Left renal cortex interstitium (tissue), 4 donors: Measurements from ENCODE around the gene POLQ. TPM values are rescaled to one million over a fixed set of nuclear protein-coding genes. Genes with fewer than 3 reads are reported as not detected.
"Not testable (repeated sequence)": the region's sequence is repeated elsewhere in the genome, so short reads cannot be mapped to it uniquely, and the experiment has no call there.

ENCODE experiments used
- DNase-seq, 4 donors: peaks; one replicate each; pipeline ENCODE4 v3.0.0-alpha.2; 2013; ENCODE audit warnings: low read depth in 4 of 4, low spot score in 2 of 4, missing footprints in 1 of 4
- polyA plus RNA-seq, 4 donors: library from polyadenylated mRNA; unstranded; fragments of 120-200 nt; gene quantifications; one replicate each; pipeline ENCODE4 v1.2.1, GENCODE V29; 2013; ENCODE audit not compliant: insufficient read length in 4 of 4

Gene POLQ
- polyA plus RNA-seq, 4 donors = 4.7 to 7.9 (median 6.6) TPM

DNA sequence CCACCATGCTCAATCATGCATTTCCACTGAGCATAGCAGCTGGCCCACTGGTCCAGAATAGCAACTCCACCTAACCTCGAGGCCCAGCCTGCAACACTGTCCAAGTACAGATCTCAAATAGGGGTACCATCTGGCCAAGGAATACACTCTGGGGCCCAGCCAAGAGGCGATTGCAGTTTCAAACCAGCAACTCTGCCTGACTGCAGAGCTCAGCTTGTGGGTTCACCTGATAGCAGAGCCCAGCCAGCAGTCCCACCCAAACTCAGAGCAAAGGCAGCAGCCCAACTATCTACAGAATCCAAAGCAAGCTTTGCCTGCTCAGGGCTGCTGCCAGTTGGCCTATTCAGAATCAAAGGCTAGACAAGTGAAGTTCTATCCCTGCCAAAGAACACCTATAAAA is 30.5 kb downstream of the POLQ start:
- no peak for DNase-seq

DNA sequence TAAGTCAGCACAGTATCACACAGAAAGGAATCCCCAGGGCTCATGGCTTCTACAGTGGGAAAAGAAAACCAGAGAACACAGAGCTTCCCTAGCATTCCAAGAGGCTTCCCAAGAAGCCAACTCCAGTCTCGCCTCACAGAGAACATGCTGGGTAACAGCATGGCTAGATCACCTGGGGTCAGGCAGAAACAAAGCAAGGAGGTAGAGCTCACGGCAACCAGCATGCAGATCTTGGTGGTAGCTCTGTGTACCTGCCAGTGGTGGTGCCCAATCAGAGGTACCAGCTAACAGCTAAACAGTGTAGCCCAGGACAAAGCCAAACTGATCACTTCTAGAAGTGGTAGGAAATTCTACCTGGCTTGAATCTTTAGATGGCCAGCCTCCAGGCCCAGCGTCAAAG is 31.3 kb downstream of the POLQ start:
- no peak for DNase-seq

DNA sequence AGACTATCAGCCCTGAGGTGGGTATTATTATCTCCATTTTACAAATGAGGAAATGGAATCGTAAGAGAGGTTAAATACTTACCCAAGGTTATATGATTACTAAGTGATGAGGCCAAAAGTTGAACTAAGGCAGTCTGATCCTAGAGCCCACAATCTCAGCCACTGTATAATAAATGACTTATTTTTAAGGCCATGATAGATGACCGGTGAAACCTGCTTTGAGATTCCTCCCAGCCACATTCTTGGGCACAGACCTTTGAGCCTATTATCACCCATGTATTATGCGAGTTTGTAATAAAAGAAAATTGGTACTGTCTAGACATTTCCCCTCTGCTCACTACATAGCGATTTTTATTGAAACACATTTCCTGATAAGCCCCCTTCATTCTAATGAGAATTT is 37.4 kb downstream of the POLQ start:
- no peak for DNase-seq

DNA sequence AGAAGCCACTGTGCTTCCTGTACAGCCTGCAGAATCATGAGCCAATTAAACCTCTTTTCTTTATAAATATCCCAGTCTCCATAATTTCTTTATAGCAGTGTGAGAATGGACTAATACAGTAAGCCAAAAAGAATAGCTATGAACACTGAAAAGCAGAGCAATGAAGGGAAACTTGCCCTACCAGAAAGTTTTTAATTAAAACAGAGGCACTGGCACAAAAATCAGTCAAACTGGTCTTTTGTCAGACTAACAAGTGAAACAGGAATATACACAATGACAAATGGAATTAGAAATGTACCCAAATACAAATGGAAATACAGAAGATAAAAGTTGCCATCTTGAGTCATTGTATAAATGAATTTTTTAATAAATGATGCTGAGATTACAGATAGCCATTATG is 40.5 kb downstream of the POLQ start:
- DNase-seq = no peak

GRCh38 chr3:121504618-121505017 is 41.2 kb downstream of the POLQ start:
- no peak for DNase-seq

DNA sequence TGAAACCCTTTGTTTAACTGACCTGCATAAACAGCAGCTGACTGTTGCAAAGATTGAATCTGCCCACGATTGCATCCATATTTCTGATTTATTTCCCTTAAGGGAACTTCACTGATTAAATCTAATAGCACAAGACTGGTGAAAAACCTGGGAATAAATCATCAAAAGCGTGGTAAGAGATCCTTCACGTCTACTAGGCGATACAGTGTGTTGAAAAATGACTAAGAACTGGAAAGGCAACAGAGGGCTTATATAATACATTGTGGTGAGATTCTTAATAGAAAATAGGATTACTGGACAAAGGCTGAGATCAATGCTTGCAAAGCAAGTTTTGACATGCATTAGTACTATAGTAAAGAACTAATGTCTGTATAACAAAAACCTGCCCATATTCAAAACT is 49.0 kb downstream of the POLQ start:
- DNase-seq = no peak

- no peak for DNase-seq
These were observed 52.4 kb downstream of the POLQ start for GRCh38 chr3:121493431-121493830.

DNA sequence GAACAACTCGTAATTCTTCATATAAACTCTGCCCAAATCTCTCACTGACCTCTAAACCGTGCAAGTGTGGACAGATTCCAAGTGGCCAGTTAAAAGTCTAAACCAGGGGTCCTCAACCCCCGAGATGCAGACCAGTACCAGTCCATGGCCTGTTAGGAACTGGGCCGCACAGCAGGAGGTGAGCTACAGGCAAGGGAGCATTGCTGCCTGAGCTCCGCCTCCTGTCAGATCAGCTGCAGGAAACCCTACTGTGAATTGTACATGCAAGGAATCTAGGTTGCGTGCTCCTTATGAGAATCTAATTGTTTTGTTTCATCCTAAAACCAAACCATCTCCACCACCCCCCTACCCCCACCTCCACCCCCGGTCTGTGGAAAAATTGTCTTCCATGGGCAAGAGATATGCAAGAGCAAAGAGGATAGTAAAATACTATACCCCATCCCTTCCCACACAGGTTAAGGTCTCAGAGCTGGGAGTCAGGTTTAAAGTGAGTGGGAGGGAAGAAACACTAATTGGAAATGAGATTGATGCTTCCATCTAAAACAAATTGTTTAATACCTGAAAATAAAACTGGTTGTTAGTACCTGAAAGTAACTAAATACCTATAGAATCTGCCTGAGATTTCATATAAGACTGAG is 54.0 kb downstream of the POLQ start:
- DNase-seq = no peak

GRCh38 chr3:121490161-121490560 is 55.6 kb downstream of the POLQ start:
- no peak for DNase-seq

GRCh38 chr3:121488628-121489027 is 57.2 kb downstream of the POLQ start:
- DNase-seq = no peak

DNA sequence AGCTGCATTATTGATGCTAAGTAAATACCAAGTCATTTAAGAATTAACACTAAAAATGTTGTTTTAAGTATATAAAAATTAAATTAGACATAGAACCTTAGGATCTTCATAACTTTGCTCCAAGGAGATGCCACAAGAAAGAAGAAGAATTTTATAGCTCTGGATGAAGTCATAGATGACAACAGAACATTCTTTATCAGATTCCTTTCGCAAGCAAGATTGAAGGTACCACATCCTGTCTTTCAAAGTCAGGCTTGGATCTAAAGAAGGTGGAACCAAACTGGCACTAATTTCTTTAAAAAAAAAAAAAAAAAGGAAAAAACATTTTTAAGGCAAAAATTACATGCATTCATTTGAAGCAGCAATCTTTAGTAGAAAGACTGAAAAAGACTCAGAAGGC is 62.5 kb downstream of the POLQ start:
- DNase-seq = no peak

DNA sequence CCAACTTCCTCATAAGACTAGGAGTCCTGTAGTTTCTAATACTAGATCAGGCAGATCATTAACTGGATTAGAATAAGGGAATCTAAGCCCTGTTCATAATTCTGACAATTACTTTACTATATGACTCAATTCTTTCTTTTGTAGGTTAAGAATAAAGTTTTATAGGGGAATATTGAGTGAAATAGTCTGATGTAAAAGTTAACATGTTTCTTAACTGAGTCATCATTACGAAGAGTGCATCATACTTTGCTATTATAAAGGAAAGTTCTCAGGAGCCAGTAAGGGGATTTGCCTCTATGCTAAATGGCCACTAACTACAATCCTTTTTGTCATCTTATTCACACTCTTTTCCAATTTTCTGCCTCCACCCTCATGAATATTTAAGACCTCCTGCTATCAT is 63.1 kb downstream of the POLQ start:
- DNase-seq = no peak

DNA sequence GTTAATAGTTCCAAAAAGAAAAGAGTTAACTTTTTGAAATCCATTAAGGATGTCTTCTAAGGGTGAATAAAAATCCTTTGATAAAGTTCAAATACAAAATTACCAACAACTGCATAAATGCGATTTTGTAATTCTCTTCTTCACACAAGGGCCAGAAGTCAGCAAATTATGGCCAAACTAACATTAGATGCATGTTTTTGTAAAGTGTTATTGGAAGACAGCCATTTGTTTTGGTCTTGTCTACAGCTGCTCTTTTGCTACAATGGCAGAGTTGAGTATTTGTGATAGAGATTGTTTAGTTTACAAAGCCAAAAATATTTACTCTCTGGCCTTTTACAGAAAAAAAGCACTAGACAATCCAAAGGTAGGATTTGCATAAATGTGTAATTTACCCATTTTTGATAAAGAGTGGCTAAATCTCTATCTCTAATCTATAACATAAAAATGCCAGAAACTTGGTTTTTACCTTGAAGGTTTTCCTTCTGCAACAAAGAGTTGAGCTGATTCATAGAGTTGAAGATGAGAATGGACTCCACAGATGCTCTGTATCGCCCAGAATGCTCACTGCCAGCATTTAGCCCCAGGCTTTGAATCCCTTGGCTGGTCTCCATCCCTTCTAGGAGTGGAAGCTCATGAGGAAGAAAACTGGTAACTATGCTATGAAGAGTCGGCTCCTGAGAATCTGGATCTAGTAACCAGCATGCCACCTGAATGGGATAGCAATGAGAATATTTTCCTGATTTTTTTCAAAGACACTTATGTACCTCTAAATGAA is 64.5 kb downstream of the POLQ start:
- DNase-seq = no peak

- no peak for DNase-seq
These were observed 68.2 kb downstream of the POLQ start for GRCh38 chr3:121477589-121477988.

GRCh38 chr3:121473001-121473400 is 72.8 kb downstream of the POLQ start:
- DNase-seq = no peak

GRCh38 chr3:121467085-121467484 is 78.7 kb downstream of the POLQ start:
- DNase-seq = no peak

- DNase-seq = no peak
These were observed 82.0 kb downstream of the POLQ start for GRCh38 chr3:121463745-121464144.

DNA sequence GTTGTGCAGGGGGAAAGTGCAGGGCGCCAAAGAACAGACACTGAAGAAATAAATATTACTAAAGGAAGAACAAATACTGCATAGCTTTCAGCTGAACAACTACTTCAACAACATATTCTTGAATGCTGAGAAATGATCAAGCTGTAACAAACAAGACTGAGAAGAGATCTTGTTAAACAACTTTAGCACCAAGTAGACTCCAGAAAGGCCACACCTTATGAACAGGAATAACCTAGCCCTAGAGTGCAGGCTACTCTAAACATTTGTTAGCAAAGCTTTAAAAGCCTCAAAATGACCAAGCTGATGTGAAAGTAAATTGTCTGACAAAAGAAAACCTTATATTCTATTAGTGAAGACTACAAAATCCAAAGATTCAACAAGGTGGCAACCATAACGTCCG is 83.2 kb downstream of the POLQ start:
- no peak for DNase-seq

DNA sequence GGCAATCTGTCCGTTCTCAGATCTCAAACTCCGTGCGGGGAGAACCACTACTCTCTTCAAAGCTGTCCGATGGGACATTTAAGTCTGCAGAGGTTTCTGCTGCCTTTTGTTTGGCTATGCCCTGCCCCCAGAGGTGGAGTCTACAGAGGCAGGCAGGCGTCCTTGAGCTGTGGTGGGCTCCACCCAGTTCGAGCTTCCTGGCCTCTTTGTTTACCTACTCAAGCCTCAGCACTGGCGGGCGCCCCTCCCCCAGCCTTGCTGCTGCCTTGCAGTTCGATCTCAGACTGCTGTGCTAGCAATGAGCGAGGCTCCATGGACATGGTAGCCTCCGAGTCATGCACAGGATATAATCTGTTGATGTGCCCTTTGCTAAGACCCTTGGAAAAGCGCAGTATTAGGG is 94.0 kb downstream of the POLQ start:
- not testable (repeated sequence) for DNase-seq

- DNase-seq = no peak
These were observed 102.3 kb downstream of the POLQ start for GRCh38 chr3:121443456-121443855.

DNA sequence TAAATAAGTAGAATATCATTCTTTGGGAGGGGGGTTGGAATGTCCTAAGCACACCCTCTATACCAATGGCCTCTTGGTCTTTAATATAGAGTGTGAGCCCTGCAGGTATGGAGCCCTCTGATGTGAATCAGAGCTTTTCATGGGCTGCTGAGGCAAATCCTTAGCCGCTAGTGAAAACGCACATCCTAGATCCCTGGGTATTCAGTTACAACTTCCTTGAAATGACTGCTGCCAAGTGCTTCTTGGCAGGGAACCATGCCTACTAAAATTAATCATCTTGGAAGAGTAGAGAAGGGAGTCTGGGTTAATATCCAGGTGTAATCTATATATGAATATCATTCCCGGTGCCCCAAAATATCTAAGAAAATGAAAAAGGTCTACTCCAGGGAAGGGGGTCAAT is 109.1 kb downstream of the POLQ start:
- no peak for DNase-seq

- no peak for DNase-seq
These were observed 109.7 kb downstream of the POLQ start for GRCh38 chr3:121436074-121436473.
